Measurements from ENCODE around the gene RAB30.
A peak's percentile ranks its signal among the peaks of the same experiment; 100 is the strongest.

The RAB30 gene

DNA sequence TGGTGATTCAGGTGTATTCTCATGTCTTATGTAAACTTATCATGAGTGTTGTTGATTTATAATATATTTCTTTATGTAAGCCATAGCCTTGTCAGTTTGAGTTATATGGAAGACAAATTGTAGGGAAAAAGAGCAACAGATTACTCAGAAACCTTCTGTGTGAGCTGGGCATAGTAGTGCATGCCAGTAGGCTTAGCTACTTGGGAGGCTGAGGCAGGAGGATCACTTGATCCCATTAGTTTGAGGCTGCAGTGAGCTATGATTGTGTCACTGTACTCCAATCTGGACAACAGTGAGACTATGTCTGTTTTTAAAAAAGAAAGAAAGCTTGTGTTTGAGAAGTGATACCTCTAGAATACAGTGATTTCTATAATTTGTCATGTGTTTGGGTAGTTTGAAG lies 2.2 kb upstream of the RAB30 start:
- TF ChIP-seq FOXM1 (IDR thresholded peaks at IDR 0.05; ENCODE audit: borderline replicate concordance, low read depth) (no peak), CEBPB (IDR thresholded peaks at IDR 0.05) (no peak), YY1 (IDR thresholded peaks at IDR 0.05; ENCODE audit: low read depth) (no peak), TEAD4 (IDR thresholded peaks at IDR 0.05) (no peak), TCF12 (IDR thresholded peaks at IDR 0.05; ENCODE audit: low read depth) (no peak), EP300 (IDR thresholded peaks at IDR 0.05; ENCODE audit: borderline replicate concordance) (no peak), RAD21 (IDR thresholded peaks at IDR 0.05; ENCODE audit: low read depth) (no peak)
- TF ChIP-seq, protein P1, sequence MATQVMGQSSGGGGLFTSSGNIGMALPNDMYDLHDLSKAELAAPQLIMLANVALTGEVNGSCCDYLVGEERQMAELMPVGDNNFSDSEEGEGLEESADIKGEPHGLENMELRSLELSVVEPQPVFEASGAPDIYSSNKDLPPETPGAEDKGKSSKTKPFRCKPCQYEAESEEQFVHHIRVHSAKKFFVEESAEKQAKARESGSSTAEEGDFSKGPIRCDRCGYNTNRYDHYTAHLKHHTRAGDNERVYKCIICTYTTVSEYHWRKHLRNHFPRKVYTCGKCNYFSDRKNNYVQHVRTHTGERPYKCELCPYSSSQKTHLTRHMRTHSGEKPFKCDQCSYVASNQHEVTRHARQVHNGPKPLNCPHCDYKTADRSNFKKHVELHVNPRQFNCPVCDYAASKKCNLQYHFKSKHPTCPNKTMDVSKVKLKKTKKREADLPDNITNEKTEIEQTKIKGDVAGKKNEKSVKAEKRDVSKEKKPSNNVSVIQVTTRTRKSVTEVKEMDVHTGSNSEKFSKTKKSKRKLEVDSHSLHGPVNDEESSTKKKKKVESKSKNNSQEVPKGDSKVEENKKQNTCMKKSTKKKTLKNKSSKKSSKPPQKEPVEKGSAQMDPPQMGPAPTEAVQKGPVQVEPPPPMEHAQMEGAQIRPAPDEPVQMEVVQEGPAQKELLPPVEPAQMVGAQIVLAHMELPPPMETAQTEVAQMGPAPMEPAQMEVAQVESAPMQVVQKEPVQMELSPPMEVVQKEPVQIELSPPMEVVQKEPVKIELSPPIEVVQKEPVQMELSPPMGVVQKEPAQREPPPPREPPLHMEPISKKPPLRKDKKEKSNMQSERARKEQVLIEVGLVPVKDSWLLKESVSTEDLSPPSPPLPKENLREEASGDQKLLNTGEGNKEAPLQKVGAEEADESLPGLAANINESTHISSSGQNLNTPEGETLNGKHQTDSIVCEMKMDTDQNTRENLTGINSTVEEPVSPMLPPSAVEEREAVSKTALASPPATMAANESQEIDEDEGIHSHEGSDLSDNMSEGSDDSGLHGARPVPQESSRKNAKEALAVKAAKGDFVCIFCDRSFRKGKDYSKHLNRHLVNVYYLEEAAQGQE (IDR thresholded peaks at IDR 0.05; ENCODE audit: low read depth), result no peak

DNA sequence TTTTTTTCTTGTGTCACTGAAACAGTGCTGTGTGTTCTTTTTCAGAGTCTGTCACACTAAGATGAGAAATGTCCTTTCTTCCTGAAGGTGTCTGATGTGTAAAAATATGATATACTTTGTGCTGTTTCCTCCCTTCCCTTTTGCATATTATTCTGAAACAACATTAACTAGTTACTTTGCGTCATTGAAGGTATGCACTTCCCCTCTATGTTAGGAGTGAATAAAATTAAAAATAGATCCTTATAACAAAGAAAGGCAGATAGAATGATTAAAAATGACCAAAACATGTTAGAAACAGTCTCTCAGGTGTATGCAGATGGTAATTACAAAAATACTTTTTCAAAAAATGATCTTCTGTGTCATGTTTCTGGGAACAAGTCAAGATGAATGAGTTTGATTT lies 1.6 kb upstream of the RAB30 start:
- TF ChIP-seq TAF1 (IDR thresholded peaks at IDR 0.05; ENCODE audit: low read depth), result no peak
- TF ChIP-seq, protein P1 (IDR thresholded peaks at IDR 0.05; ENCODE audit: low read depth), result no peak
- TF ChIP-seq, protein P2, sequence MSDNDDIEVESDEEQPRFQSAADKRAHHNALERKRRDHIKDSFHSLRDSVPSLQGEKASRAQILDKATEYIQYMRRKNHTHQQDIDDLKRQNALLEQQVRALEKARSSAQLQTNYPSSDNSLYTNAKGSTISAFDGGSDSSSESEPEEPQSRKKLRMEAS (IDR thresholded peaks at IDR 0.05), result no peak
- no peak for TF ChIP-seq TCF12 (IDR thresholded peaks at IDR 0.05; ENCODE audit: low read depth)
- no peak for TF ChIP-seq CREB1 (IDR thresholded peaks at IDR 0.05; ENCODE audit: low read depth)
- TF ChIP-seq, protein P3, sequence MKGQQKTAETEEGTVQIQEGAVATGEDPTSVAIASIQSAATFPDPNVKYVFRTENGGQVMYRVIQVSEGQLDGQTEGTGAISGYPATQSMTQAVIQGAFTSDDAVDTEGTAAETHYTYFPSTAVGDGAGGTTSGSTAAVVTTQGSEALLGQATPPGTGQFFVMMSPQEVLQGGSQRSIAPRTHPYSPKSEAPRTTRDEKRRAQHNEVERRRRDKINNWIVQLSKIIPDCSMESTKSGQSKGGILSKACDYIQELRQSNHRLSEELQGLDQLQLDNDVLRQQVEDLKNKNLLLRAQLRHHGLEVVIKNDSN (IDR thresholded peaks at IDR 0.05), result no peak
- no peak for TF ChIP-seq RAD21 (IDR thresholded peaks at IDR 0.05; ENCODE audit: low read depth)
- no peak for TF ChIP-seq YY1 (IDR thresholded peaks at IDR 0.05; ENCODE audit: low read depth)
- no peak for TF ChIP-seq FOXM1 (IDR thresholded peaks at IDR 0.05; ENCODE audit: borderline replicate concordance, low read depth)
- no peak for TF ChIP-seq TEAD4 (IDR thresholded peaks at IDR 0.05)

DNA sequence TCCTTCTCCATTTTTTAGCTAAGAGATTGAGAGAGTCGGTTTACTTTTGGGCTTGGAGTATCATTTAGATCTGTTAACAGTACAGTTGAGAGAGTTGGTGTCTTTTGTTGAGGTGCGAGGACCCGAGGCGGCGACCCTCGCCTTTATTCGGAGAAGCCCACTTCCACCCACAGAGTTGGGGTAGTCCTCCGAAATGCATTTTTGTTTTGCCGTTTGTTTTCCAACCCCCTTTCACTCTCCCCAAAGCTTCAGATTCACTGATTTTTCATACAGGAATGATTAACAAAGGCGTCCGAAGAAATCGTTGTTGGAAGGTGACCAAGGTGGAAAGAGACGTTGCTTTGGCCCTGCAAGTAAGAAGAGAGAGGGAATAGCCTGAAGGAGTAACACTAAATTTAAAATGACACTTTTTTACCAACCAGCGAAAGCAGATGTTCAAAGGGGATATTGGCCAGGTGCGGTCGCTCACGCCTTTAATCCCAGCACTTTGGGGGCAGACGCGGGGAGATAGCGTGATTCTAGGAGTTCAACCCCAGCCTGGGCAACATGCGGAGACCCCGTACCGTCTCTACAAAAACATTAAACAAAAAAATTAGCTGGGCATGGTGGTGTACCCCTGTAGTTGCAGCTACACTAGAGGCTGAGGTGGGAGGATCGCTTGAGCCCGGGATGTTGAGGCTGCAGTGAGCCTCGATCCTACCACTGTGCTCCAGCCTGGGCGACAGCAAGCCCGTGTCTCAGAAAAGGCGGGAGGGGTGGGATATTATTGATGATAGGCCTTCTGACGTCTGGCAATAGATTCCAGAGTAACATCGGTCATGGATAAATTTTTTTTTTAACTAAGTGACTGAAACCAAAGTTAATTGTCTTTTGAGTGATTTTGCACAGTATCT lies 899 bp upstream of the RAB30 start:
- TF ChIP-seq ZBTB7A (IDR thresholded peaks at IDR 0.05; ENCODE audit: low read depth) (peak; percentile 36; the same call in 1 of the 2 replicates), TEAD4 (IDR thresholded peaks at IDR 0.05) (no peak), RAD21 (IDR thresholded peaks at IDR 0.05; ENCODE audit: low read depth) (no peak), TAF1 (IDR thresholded peaks at IDR 0.05; ENCODE audit: low read depth) (no peak), YY1 (IDR thresholded peaks at IDR 0.05; ENCODE audit: low read depth) (no peak), EGR1 (IDR thresholded peaks at IDR 0.05) (no peak)
- TF ChIP-seq, protein P2 (IDR thresholded peaks at IDR 0.05), result no peak
- TF ChIP-seq, protein P3 (IDR thresholded peaks at IDR 0.05), result no peak

DNA sequence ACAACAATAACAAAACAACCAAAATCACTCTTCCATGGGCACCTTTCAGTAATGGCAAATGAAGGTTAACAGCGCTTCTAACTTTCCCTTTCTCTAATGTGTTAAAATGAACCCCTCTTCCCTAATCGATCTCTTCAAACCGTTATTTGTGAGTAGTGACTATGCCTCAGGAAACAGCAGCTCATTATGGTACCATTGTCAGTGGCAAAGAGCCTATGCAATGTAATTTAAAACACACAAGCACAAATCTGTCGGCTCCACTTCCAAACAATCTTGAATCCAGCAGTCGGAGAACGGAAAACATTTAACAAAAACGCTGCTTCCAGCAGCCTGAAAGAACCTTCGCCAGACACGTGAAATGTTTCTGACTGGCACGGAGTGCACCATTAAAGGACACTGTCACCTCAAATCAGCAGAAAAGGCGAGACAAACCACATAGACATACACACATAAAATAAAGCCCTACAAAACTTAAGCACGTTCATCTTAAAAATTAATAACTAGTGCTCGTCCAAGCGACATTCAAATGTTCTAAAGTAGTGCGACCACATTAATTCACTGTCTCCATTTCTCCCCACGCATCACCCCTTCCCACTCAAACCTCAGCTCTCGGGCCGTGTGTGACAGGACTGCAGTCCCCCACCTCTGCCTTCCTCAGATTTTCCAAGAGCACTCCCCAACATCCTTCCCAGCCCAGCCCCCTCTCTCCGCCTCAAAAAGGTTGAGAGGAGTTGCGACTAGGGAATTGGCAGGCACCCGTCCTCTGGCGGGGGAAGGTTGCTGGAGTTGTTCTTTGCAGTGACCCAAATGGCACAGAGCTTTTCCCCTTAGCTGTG lies 748 bp downstream of the RAB30 start:
- TF ChIP-seq FOXM1 (IDR thresholded peaks at IDR 0.05; ENCODE audit: borderline replicate concordance, low read depth) (no peak), RAD21 (IDR thresholded peaks at IDR 0.05; ENCODE audit: low read depth) (no peak), TAF1 (IDR thresholded peaks at IDR 0.05; ENCODE audit: low read depth) (no peak), CREB1 (IDR thresholded peaks at IDR 0.05; ENCODE audit: low read depth) (no peak), EP300 (IDR thresholded peaks at IDR 0.05; ENCODE audit: borderline replicate concordance) (no peak), ZBTB7A (IDR thresholded peaks at IDR 0.05; ENCODE audit: low read depth) (no peak), NFIC (IDR thresholded peaks at IDR 0.05) (no peak), EGR1 (IDR thresholded peaks at IDR 0.05) (no peak), TCF12 (IDR thresholded peaks at IDR 0.05; ENCODE audit: low read depth) (no peak), YY1 (IDR thresholded peaks at IDR 0.05; ENCODE audit: low read depth) (no peak)
- TF ChIP-seq, protein P1 (IDR thresholded peaks at IDR 0.05; ENCODE audit: low read depth), result no peak

All from Ishikawa (cell line).